Esophagus mucosa (tissue), 1 donor: Measurements from ENCODE around the gene PGAP3. TPM values are rescaled to one million over a fixed set of nuclear protein-coding genes. Genes with fewer than 3 reads are reported as not detected.

ENCODE experiments used
- ATAC-seq: fragments of 200-7000 bp; cut with Tn5 transposase; one replicate; pipeline ENCODE4 v1.9.1; 2020
- total RNA-seq: library from RNA; stranded (reverse); gene quantifications from one replicate; pipeline ENCODE4 v1.2.4, GENCODE V29; 2023
- donor health status: DM: yes; HTN: yes; CAD: no.

The PGAP3 gene
- total RNA-seq, 1 donor from 2014 or later, result 22.4 TPM

GRCh38 chr17:39633570-39634183 lies 54.2 kb downstream of the PGAP3 start:
- ATAC-seq, result no peak

GRCh38 chr17:39632153-39632941 lies 55.5 kb downstream of the PGAP3 start:
- no peak for ATAC-seq

GRCh38 chr17:39631403-39631802 lies 56.5 kb downstream of the PGAP3 start:
- ATAC-seq, result no peak

- ATAC-seq, result no peak
These were observed 58.0 kb downstream of the PGAP3 start for GRCh38 chr17:39629898-39630297.

GRCh38 chr17:39629494-39629880 lies 58.4 kb downstream of the PGAP3 start:
- no peak for ATAC-seq

GRCh38 chr17:39628655-39629493 lies 59.0 kb downstream of the PGAP3 start:
- no peak for ATAC-seq

GRCh38 chr17:39627712-39628516 lies 59.9 kb downstream of the PGAP3 start:
- ATAC-seq, result no peak

GRCh38 chr17:39627047-39627711 lies 60.7 kb downstream of the PGAP3 start:
- no peak for ATAC-seq

- no peak for ATAC-seq
These were observed 61.4 kb downstream of the PGAP3 start, which contains the start of gene PPP1R1B for GRCh38 chr17:39626171-39627046. Gene PPP1R1B (plus strand): TSS chr17:39626952. CDS start chr17:39627393, 441 bp downstream.

GRCh38 chr17:39625198-39625785 lies 62.6 kb downstream of the PGAP3 start:
- peak; percentile 10 for ATAC-seq

- ATAC-seq, result no peak
These were observed 63.5 kb downstream of the PGAP3 start for GRCh38 chr17:39624313-39624712.

- ATAC-seq, result peak; percentile 65
These were observed 64.4 kb downstream of the PGAP3 start for GRCh38 chr17:39623356-39623950.

- peak; percentile 36 for ATAC-seq
These were observed 65.4 kb downstream of the PGAP3 start for GRCh38 chr17:39622380-39623006.

- ATAC-seq, result peak; percentile 81
These were observed 66.1 kb downstream of the PGAP3 start for GRCh38 chr17:39621523-39622379.
